Stimulated activated CD4-positive, alpha-beta T cell treated with anti-CD3 and anti-CD28 coated beads, Interleukin-12 subunit alpha, Interleukin-12 subunit beta, amount 100 ng/mL, for 24 hours (primary cell): ENCODE data around the gene MRTFA.

Experiments used
- DNase-seq, 2 experiments: peaks; one replicate each; pipeline ENCODE4 v3.0.0-alpha.2; 2020; ENCODE audit warnings: low read depth in 2 of 2

MRTFA gene

GRCh38 chr22:40491990-40492631 is 144.4 kb downstream of the MRTFA start:
- no peak for DNase-seq

GRCh38 chr22:40487663-40488249 is 148.8 kb downstream of the MRTFA start:
- no peak for DNase-seq

- no peak for DNase-seq
Observed at GRCh38 chr22:40486962-40487602, 149.4 kb downstream of the MRTFA start.

- DNase-seq = no peak
Observed at GRCh38 chr22:40485813-40486667, 150.5 kb downstream of the MRTFA start.

- no peak for DNase-seq
Observed at GRCh38 chr22:40484906-40485669, 151.4 kb downstream of the MRTFA start.

- no peak for DNase-seq
Observed at GRCh38 chr22:40482886-40483285, 153.6 kb downstream of the MRTFA start.

GRCh38 chr22:40482391-40482790 is 154.1 kb downstream of the MRTFA start:
- DNase-seq = no peak

GRCh38 chr22:40480996-40481395 is 155.5 kb downstream of the MRTFA start:
- no peak for DNase-seq

GRCh38 chr22:40479887-40480538 is 156.5 kb downstream of the MRTFA start:
- DNase-seq = no peak

- no peak for DNase-seq
Observed at GRCh38 chr22:40479126-40479800, 157.3 kb downstream of the MRTFA start.

GRCh38 chr22:40478338-40479125 is 158.0 kb downstream of the MRTFA start:
- no peak for DNase-seq

- no peak for DNase-seq
Observed at GRCh38 chr22:40477683-40478337, 158.7 kb downstream of the MRTFA start.

GRCh38 chr22:40476341-40476740 is 160.2 kb downstream of the MRTFA start:
- no peak for DNase-seq

GRCh38 chr22:40473703-40474102 is 162.8 kb downstream of the MRTFA start:
- DNase-seq = no peak

- DNase-seq = no peak
Observed at GRCh38 chr22:40472579-40472978, 163.9 kb downstream of the MRTFA start.

GRCh38 chr22:40472051-40472450 is 164.5 kb downstream of the MRTFA start:
- no peak for DNase-seq

GRCh38 chr22:40469181-40469580 is 167.3 kb downstream of the MRTFA start:
- no peak for DNase-seq

GRCh38 chr22:40468616-40469015 is 167.9 kb downstream of the MRTFA start:
- DNase-seq = no peak

GRCh38 chr22:40466976-40467375 is 169.5 kb downstream of the MRTFA start:
- DNase-seq = no peak
